ENCODE results near the gene PRORP.

Gene PRORP

GRCh38 chr14:35112641-35113040 lies 9.7 kb upstream of the PRORP start:
- TF ChIP-seq USF1 (IDR thresholded peaks at IDR 0.05) (no peak), REST (IDR thresholded peaks at IDR 0.05; ENCODE audit: low read depth) (no peak), RAD21 (IDR thresholded peaks at IDR 0.05; ENCODE audit: low read depth) (no peak), MAX (IDR thresholded peaks at IDR 0.05) (no peak), TCF12 (IDR thresholded peaks at IDR 0.05; ENCODE audit: low read depth) (no peak), CEBPB (IDR thresholded peaks at IDR 0.05) (no peak), NFIC (IDR thresholded peaks at IDR 0.05) (no peak), FOXM1 (IDR thresholded peaks at IDR 0.05; ENCODE audit: borderline replicate concordance, low read depth) (no peak), EP300 (IDR thresholded peaks at IDR 0.05; ENCODE audit: borderline replicate concordance) (no peak), YY1 (IDR thresholded peaks at IDR 0.05; ENCODE audit: low read depth) (no peak), EGR1 (IDR thresholded peaks at IDR 0.05) (no peak), CREB1 (IDR thresholded peaks at IDR 0.05; ENCODE audit: low read depth) (no peak), ZBTB7A (IDR thresholded peaks at IDR 0.05; ENCODE audit: low read depth) (no peak), TAF1 (IDR thresholded peaks at IDR 0.05; ENCODE audit: low read depth) (no peak)

GRCh38 chr14:35113308-35113950 lies 8.9 kb upstream of the PRORP start:
- TF ChIP-seq MAX (IDR thresholded peaks at IDR 0.05) (no peak), REST (IDR thresholded peaks at IDR 0.05; ENCODE audit: low read depth) (no peak), TAF1 (IDR thresholded peaks at IDR 0.05; ENCODE audit: low read depth) (no peak), TCF12 (IDR thresholded peaks at IDR 0.05; ENCODE audit: low read depth) (no peak), EGR1 (IDR thresholded peaks at IDR 0.05) (no peak)

GRCh38 chr14:35114036-35114435 lies 8.3 kb upstream of the PRORP start:
- TF ChIP-seq YY1 (IDR thresholded peaks at IDR 0.05; ENCODE audit: low read depth) (no peak), TCF12 (IDR thresholded peaks at IDR 0.05; ENCODE audit: low read depth) (no peak), EP300 (IDR thresholded peaks at IDR 0.05; ENCODE audit: borderline replicate concordance) (no peak)

GRCh38 chr14:35116242-35116641 lies 6.1 kb upstream of the PRORP start:
- TF ChIP-seq RAD21 (IDR thresholded peaks at IDR 0.05; ENCODE audit: low read depth) (no peak), TAF1 (IDR thresholded peaks at IDR 0.05; ENCODE audit: low read depth) (no peak)

- TF ChIP-seq TEAD4 (IDR thresholded peaks at IDR 0.05) (no peak), REST (IDR thresholded peaks at IDR 0.05; ENCODE audit: low read depth) (no peak), EP300 (IDR thresholded peaks at IDR 0.05; ENCODE audit: borderline replicate concordance) (no peak), MAX (IDR thresholded peaks at IDR 0.05) (no peak), FOXM1 (IDR thresholded peaks at IDR 0.05; ENCODE audit: borderline replicate concordance, low read depth) (no peak), USF1 (IDR thresholded peaks at IDR 0.05) (no peak), NFIC (IDR thresholded peaks at IDR 0.05) (no peak), YY1 (IDR thresholded peaks at IDR 0.05; ENCODE audit: low read depth) (no peak), ZBTB7A (IDR thresholded peaks at IDR 0.05; ENCODE audit: low read depth) (no peak), RAD21 (IDR thresholded peaks at IDR 0.05; ENCODE audit: low read depth) (no peak), TCF12 (IDR thresholded peaks at IDR 0.05; ENCODE audit: low read depth) (no peak), EGR1 (IDR thresholded peaks at IDR 0.05) (no peak), TAF1 (IDR thresholded peaks at IDR 0.05; ENCODE audit: low read depth) (no peak), CREB1 (IDR thresholded peaks at IDR 0.05; ENCODE audit: low read depth) (no peak)
These were observed 5.2 kb upstream of the PRORP start for GRCh38 chr14:35117112-35117511.
